ENCODE results near the gene ZNF3. TPM values are rescaled to one million over a fixed set of nuclear protein-coding genes. Genes with fewer than 3 reads are reported as not detected.
"Not testable (repeated sequence)": the region's sequence is repeated elsewhere in the genome, so short reads cannot be mapped to it uniquely, and the experiment has no call there.

ZNF3 gene
- total RNA-seq = 10 to 100 TPM; 18.4 to 50.3 (median 22.8) TPM

DNA sequence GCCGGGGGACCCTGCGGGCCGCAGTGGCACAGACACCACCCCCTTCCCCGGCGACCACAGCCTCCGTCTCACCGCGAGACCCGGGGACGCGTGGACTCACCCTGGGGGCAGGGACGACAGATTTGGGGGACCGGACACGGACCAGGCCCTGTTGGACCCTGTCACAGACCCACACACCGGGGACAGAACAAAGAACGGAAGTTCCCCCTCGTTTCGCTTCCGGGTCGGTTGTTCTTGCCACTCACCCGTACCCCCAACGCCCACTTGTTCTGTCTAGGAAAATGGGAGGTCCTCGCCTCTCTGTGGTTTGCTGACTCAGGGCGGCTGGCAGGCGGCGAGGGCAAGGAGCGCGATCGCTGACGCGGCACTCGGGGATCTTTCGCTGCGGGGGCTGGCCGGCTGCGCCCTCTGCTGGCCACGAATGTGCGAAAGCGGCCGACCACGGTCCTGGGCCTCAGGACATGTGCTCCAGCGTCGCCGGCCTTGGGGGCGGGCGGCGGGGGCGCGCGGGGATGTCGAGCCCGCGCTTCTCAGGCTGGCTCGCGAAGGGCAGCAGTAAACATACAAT is at the start of gene ZNF3:
ZNF3 (minus strand) TSS at position 189 of the 568 bp plus-strand sequence. CDS start 4,366 bp downstream, outside the sequence.
- ATAC-seq (ENCODE audit: low FRiP score in 2 of 2) (peak; percentile 98), DNase-seq (peak; percentile 99)
- H3K4me1 ChIP-seq = peaks cover 19 to 39% (median 24%) of the 10 kb centered on the region in 4 donors
- peaks cover 3 to 32% (median 10%) of the 10 kb centered on the region in 4 donors for H3K36me3 ChIP-seq
- peak within 1 kb of the TSS; percentile 59 to 87 (median 82) for H3K4me3 ChIP-seq
- no peaks in the 10 kb centered on the region for H3K9me3 ChIP-seq
- 2% methylated on average over 16 to 30 of the region's 55 CpGs for WGBS, 2 donors
- TF ChIP-seq, protein P1, sequence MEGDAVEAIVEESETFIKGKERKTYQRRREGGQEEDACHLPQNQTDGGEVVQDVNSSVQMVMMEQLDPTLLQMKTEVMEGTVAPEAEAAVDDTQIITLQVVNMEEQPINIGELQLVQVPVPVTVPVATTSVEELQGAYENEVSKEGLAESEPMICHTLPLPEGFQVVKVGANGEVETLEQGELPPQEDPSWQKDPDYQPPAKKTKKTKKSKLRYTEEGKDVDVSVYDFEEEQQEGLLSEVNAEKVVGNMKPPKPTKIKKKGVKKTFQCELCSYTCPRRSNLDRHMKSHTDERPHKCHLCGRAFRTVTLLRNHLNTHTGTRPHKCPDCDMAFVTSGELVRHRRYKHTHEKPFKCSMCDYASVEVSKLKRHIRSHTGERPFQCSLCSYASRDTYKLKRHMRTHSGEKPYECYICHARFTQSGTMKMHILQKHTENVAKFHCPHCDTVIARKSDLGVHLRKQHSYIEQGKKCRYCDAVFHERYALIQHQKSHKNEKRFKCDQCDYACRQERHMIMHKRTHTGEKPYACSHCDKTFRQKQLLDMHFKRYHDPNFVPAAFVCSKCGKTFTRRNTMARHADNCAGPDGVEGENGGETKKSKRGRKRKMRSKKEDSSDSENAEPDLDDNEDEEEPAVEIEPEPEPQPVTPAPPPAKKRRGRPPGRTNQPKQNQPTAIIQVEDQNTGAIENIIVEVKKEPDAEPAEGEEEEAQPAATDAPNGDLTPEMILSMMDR (IDR thresholded peaks at IDR 0.05) = peak; percentile 84 to 98 (median 97)
- TF ChIP-seq EP300 (IDR thresholded peaks at IDR 0.05) (peak in 2 of 4 donors; percentile 10 to 76), POLR2A (IDR thresholded peaks at IDR 0.05) (peak in 3 of 4 donors; percentile 72 to 77 (median 73)), POLR2AphosphoS5 (IDR thresholded peaks at IDR 0.05) (peak; percentile 87 to 93)
- H3K27me3 ChIP-seq = no peaks in the 10 kb centered on the region
- H3K27ac ChIP-seq = peak within 1 kb of the TSS; percentile 84 to 94 (median 88)

DNA sequence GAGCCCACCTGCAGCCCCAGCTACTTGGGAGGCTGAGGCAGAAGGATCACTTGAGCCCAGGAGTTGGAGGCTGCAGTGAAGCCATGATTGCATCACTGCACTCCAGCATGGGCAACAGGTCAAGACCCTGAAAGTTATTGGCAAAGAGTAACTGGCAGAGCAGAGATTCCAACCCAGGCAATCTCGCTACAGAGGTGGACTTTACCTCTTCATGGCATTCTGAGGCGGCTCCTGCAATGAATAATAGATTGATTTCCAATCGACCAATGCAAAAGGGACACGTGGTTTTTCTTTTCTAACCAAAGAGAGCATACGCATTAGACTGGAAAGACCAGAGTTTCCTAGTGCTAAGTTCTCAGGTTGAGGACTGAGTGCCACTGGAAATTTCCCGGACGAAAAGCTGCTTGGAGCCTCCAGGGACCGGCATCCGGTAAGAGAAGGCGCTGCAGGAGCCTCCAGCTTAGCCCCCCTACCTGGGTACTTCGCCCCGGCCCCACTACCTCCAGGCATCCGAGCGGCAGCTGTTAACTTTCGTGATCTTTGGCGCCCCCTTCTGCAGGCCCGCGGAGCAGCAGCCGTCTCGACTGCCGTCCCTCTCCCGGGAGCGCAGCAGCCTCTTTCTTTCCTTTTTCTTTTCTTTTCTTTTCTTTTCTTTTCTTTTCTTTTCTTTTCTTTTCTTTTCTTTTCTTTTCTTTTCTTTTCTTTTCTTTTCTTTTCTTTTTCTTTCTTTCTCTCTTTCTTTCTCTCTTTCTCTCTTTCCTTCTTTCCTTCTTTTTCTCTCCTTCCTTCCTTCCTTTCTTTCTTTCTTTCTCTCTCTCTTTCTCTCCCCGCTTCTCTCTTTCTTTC is 49.3 kb upstream of the ZNF3 start:
- Histone ChIP-seq H3K27ac (no peak overlapping the region), H3K36me3 (no peaks in the 10 kb centered on the region), H3K9me3 (no peaks in the 10 kb centered on the region), H3K4me3 (peak overlapping the region in 2 of 4 donors; percentile 13), H3K27me3 (no peaks in the 10 kb centered on the region), H3K4me1 (peaks cover 14 to 28% (median 25%) of the 10 kb centered on the region in 4 donors)
- DNase-seq (peak; percentile 81 to 94), ATAC-seq (ENCODE audit: low FRiP score in 2 of 2) (peak in 1 of 2 donors; percentile 37)
- 13 to 15% methylated on average over 24 of the region's 24 CpGs for WGBS, 2 donors
- TF ChIP-seq POLR2AphosphoS5 (IDR thresholded peaks at IDR 0.05) (no peak), POLR2A (IDR thresholded peaks at IDR 0.05) (no peak), EP300 (IDR thresholded peaks at IDR 0.05) (no peak)
- TF ChIP-seq, protein P1 (IDR thresholded peaks at IDR 0.05) = peak; percentile 70 to 87 (median 80)

DNA sequence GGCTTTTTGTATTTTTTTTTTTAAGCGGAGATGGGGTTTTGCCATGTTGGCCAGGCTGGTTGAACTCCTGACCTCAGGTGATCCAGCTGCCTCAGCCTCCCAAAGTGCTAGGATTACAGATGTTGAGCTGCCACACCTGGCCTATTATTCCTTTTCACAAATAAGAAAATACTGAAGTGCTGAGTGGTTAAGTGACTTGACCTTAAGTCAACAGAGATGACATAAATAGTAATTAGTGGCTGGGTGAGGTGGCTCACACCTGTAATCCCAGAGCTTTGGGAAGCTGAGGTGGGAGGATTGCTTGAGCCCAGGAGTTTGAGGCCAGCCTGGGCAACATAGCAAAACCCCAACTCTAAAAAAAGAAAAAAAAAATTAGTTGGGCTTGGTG is 48.7 kb upstream of the ZNF3 start:
- H3K27me3 ChIP-seq; H3K36me3 ChIP-seq; H3K27ac ChIP-seq; H3K4me3 ChIP-seq; H3K9me3 ChIP-seq; DNase-seq; ATAC-seq (ENCODE audit: low FRiP score in 2 of 2): not testable (repeated sequence)
- WGBS, 2 donors = 100% methylated on average over 1 of the region's 1 CpG
- H3K4me1 ChIP-seq = peaks cover 18 to 34% (median 28%) of the 10 kb centered on the region in 4 donors

DNA sequence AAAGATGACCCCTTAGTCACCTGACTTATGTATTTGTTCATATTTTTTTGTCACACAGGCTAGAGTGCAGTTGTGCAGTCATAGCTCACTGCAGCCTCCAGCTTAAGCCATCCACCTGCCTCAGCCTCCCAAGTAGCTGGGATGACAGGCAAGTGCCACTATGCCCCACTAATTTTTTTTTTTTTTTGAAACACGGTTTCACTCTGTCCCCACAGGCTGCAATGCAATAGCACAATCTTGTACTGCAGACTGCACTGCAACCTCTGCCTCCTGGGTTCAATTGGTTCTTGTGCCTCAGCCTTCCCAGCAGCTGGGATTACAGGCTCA is 47.1 kb upstream of the ZNF3 start:
- DNase-seq = no peak
- Histone ChIP-seq H3K4me3 (no peak overlapping the region), H3K27me3 (no peaks in the 10 kb centered on the region), H3K36me3 (no peaks in the 10 kb centered on the region), H3K9me3 (no peaks in the 10 kb centered on the region), H3K27ac (no peak overlapping the region), H3K4me1 (peaks cover 18 to 40% (median 28%) of the 10 kb centered on the region in 4 donors)
- TF ChIP-seq, protein P1 (IDR thresholded peaks at IDR 0.05) = no peak
- TF ChIP-seq EP300 (IDR thresholded peaks at IDR 0.05) (no peak), POLR2A (IDR thresholded peaks at IDR 0.05) (no peak), POLR2AphosphoS5 (IDR thresholded peaks at IDR 0.05) (no peak)
- no peak for ATAC-seq (ENCODE audit: low FRiP score in 2 of 2)
- WGBS, 2 donors = 63% methylated on average over 1 of the region's 1 CpG

DNA sequence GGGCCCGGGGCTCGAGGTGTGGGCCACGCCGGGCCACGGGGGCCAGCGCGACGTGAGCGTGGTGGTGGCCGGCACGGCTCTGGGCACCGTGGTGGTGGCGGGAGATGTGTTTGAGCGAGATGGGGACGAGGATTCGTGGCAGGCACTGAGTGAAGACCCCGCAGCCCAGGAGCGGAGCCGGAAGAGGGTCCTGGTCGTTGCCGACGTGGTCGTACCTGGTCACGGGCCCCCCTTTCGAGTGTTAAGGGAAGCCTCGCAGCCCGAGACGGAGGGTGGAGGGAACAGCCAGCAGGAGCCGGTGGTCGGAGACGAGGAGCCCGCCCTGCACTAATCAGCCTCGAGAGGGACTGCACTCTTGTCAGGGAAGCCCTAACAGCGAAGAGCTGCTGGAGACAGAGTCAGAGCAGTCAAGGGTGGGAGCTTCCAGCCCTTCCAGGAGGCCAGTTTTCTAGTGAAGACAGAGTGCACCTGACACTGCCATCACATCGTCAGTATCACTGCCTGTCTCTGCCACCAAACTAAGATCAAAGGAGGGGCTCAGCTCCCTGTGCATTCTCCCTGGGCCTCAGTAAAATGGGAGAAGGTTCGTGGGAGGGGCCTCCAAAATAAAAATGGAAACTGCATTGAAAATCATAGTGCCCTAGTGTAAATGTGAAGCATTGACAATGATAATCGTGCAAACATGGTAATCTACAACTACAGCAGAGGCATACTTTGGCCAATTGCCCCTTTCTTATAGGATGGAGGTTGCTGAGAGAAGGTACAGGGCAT is 46.5 kb upstream of the ZNF3 start:
- 4 to 5% methylated on average over 19 to 27 of the region's 37 CpGs for WGBS, 2 donors
- Histone ChIP-seq H3K27ac (peak overlapping the region; percentile 94 to 98 (median 96)), H3K4me1 (peaks cover 18 to 40% (median 28%) of the 10 kb centered on the region in 4 donors), H3K27me3 (no peaks in the 10 kb centered on the region), H3K9me3 (no peaks in the 10 kb centered on the region), H3K36me3 (no peaks in the 10 kb centered on the region), H3K4me3 (peak overlapping the region; percentile 67 to 98 (median 95))
- DNase-seq (no peak), ATAC-seq (ENCODE audit: low FRiP score in 2 of 2) (peak in 1 of 2 donors; percentile 3)
- TF ChIP-seq EP300 (IDR thresholded peaks at IDR 0.05) (no peak), POLR2AphosphoS5 (IDR thresholded peaks at IDR 0.05) (no peak), POLR2A (IDR thresholded peaks at IDR 0.05) (no peak)
- TF ChIP-seq, protein P1 (IDR thresholded peaks at IDR 0.05) = no peak
